GM12801 (cell line): Measurements from ENCODE around the gene MTHFD1L.

ENCODE experiments used
- CTCF ChIP-seq: IDR thresholded peaks from one replicate; pipeline ENCODE4 v1.5.1; 2011; ENCODE audit warnings: control low read depth; ENCODE audit not compliant: insufficient read length; ENCODE audit errors: extremely low read depth

Gene MTHFD1L

GRCh38 chr6:151051164-151051563 is 185.7 kb downstream of the MTHFD1L start:
- TF ChIP-seq CTCF = no peak

- no peak for TF ChIP-seq CTCF
These were observed 186.6 kb downstream of the MTHFD1L start for GRCh38 chr6:151052021-151052646.

- no peak for TF ChIP-seq CTCF
These were observed 188.8 kb downstream of the MTHFD1L start for GRCh38 chr6:151054306-151054705.

- no peak for TF ChIP-seq CTCF
These were observed 190.9 kb downstream of the MTHFD1L start for GRCh38 chr6:151056230-151056907.

- TF ChIP-seq CTCF = no peak
These were observed 191.6 kb downstream of the MTHFD1L start for GRCh38 chr6:151057061-151057460.

GRCh38 chr6:151058021-151058733 is 192.7 kb downstream of the MTHFD1L start:
- TF ChIP-seq CTCF = no peak

GRCh38 chr6:151059612-151060095 is 194.2 kb downstream of the MTHFD1L start:
- no peak for TF ChIP-seq CTCF
